Naive thymus-derived CD4-positive, alpha-beta T cell (primary cell): ENCODE results near the gene FAT1. TPM values are rescaled to one million over a fixed set of nuclear protein-coding genes. Genes with fewer than 3 reads are reported as not detected.

Source experiments
- ATAC-seq: fragments of 150-1000 bp; cut with Tn5 transposase; 2 replicates; pipeline ENCODE4 v1.10.0; 2021; ENCODE audit warnings: mild to moderate bottlenecking, moderate library complexity
- CTCF ChIA-PET: fragments of 350-600 bp; sonication (Branson Sonifier 250); formaldehyde crosslinking; loops from one replicate; lab custom pipeline; 2021; ENCODE audit warnings: antibody characterized with exemption; lab: Charles Lee
- POLR2A ChIA-PET: fragments of 350-600 bp; sonication (Branson Sonifier 250); formaldehyde crosslinking; loops from one replicate; lab custom pipeline; 2021; ENCODE audit warnings: antibody characterized with exemption, inconsistent platforms; lab: Charles Lee
- DNase-seq, 9 donors: peaks; one replicate each; pipeline versions ENCODE4 v3.0.0 to v3.0.0-alpha.2; 2020 to 2022; ENCODE audit warnings: mixed read lengths in 1 of 9
- H3K27ac ChIP-seq: one replicate; pipeline ENCODE4 v1.7.0; 2013; ENCODE audit warnings: mild to moderate bottlenecking, low read depth, low read length, moderate library complexity
- H3K27me3 ChIP-seq, 2 donors: one replicate each; pipeline ENCODE4 v1.7.0; 2013; ENCODE audit warnings: low read length in 2 of 2, mild to moderate bottlenecking in 2 of 2, moderate library complexity in 2 of 2; ENCODE audit not compliant: control insufficient read depth in 2 of 2, insufficient read depth in 2 of 2
- H3K36me3 ChIP-seq, 3 experiments: 1 replicate in 2 of 3; 2 replicates in 1 of 3; pipeline ENCODE4 v1.7.0; 2013; ENCODE audit warnings: low read length in 3 of 3, mild to moderate bottlenecking in 3 of 3, moderate library complexity in 1 of 3; ENCODE audit not compliant: insufficient read depth in 3 of 3, control insufficient read depth in 2 of 3
- H3K4me1 ChIP-seq, 2 donors: one replicate each; pipeline ENCODE4 v1.7.0; 2013; ENCODE audit warnings: low read length in 2 of 2, mild to moderate bottlenecking in 2 of 2, moderate library complexity in 1 of 2; ENCODE audit not compliant: control insufficient read depth in 2 of 2, insufficient read depth in 2 of 2
- H3K4me3 ChIP-seq: 2 replicates; pipeline ENCODE4 v1.7.0; 2013; ENCODE audit warnings: mild to moderate bottlenecking, low read length
- H3K9me3 ChIP-seq, 3 experiments: 1 replicate in 2 of 3; 2 replicates in 1 of 3; pipeline ENCODE4 v1.7.0; 2013; ENCODE audit warnings: low read length in 3 of 3; ENCODE audit not compliant: control insufficient read depth in 2 of 3
- H3K27ac Mint-ChIP-seq, 9 donors: one replicate each; pipeline ENCODE4 v1.8.0; 2020 to 2022; ENCODE audit warnings: mixed read lengths in 9 of 9, mild to moderate bottlenecking in 8 of 9, moderate library complexity in 5 of 9, inconsistent platforms in 2 of 9
- H3K27me3 Mint-ChIP-seq, 5 donors: one replicate each; pipeline ENCODE4 v1.8.0; 2021 to 2022; ENCODE audit warnings: mixed read lengths in 5 of 5, mild to moderate bottlenecking in 1 of 5
- H3K36me3 Mint-ChIP-seq, 5 donors: one replicate each; pipeline ENCODE4 v1.8.0; 2020 to 2022; ENCODE audit warnings: mixed read lengths in 5 of 5, mild to moderate bottlenecking in 3 of 5, inconsistent platforms in 1 of 5
- H3K4me1 Mint-ChIP-seq, 7 donors: one replicate each; pipeline ENCODE4 v1.8.0; 2020 to 2022; ENCODE audit warnings: mixed read lengths in 7 of 7, mild to moderate bottlenecking in 3 of 7, inconsistent platforms in 1 of 7
- H3K4me3 Mint-ChIP-seq, 10 donors: one replicate each; pipeline ENCODE4 v1.8.0; 2020 to 2022; ENCODE audit warnings: mild to moderate bottlenecking in 10 of 10, mixed read lengths in 10 of 10, moderate library complexity in 6 of 10, inconsistent platforms in 2 of 10
- H3K9me3 Mint-ChIP-seq, 11 donors: one replicate each; pipeline ENCODE4 v1.8.0; 2020 to 2022; ENCODE audit warnings: mixed read lengths in 11 of 11, mild to moderate bottlenecking in 4 of 11, inconsistent platforms in 1 of 11, moderate library complexity in 1 of 11
- intact Hi-C, 2 donors: fragments of 100-400 bp; cut with micrococcal nuclease; formaldehyde crosslinking; loops; one replicate each; pipeline ENCODE4 v1.15.1; 2023
- polyA plus RNA-seq, 2 donors: library from polyadenylated mRNA; unstranded; fragments of 300-500 nt; fragmentation: Illumina TruSeq; gene quantifications; one replicate each; pipeline ENCODE4 v1.2.3, GENCODE V29; 2021
- total RNA-seq, 6 experiments: library from RNA in 5 of 6; stranded (reverse) in 5 of 6; gene quantifications; 1 replicate in 5 of 6; 2 replicates in 1 of 6; pipeline ENCODE4 v1.2.3 and lab custom pipeline; 2021 to 2026

FAT1 gene
- total and polyA plus RNA-seq, 7 experiments from 2014 or later, result 0.05 TPM; not detected in 6

GRCh38 chr4:186738421-186738820 is 14.8 kb upstream of the FAT1 start:
- Mint-ChIP-seq H3K27me3 (peaks cover 0 to 8% (median 0%) of the 10 kb centered on the region in 5 donors), H3K4me1 (no peaks in the 10 kb centered on the region), H3K36me3 (peaks cover 0 to 4% (median 0%) of the 10 kb centered on the region in 5 donors), H3K4me3 (no peak overlapping the region), H3K9me3 (peaks cover 0 to 10% (median 3%) of the 10 kb centered on the region in 11 donors), H3K27ac (no peak overlapping the region)
- intact Hi-C loops, result no loop called here
- no peaks in the 10 kb centered on the region for H3K27me3 ChIP-seq
- no peak overlapping the region for H3K27ac ChIP-seq
- no peaks in the 10 kb centered on the region for H3K36me3 ChIP-seq
- H3K9me3 ChIP-seq, result no peaks in the 10 kb centered on the region
- H3K4me1 ChIP-seq, result no peaks in the 10 kb centered on the region
- no peak overlapping the region for H3K4me3 ChIP-seq
- CTCF ChIA-PET, result no interaction called here
- DNase-seq, result no peak
- POLR2A ChIA-PET, result no interaction called here
- ATAC-seq, result no peak

DNA sequence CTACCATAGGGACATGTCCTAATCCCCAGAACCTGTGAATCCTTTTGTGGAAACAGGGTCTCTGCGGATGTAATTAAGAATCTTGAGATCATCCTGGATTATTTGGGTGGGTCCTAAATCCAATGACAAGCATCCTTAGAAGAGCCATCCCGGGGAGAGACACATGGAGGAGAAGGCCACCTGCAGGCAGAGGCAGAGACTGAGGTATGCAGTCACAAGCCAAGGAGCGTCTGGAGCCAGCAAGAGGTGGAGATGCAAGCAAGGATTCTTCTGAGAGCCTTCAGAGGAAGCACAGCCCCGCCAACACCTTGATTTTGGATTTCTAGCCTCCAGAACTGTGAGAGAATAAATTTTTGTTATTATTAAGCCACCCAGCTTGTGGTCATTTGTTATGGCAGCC is 13.8 kb upstream of the FAT1 start:
- Mint-ChIP-seq H3K27me3 (peaks cover 0 to 5% (median 0%) of the 10 kb centered on the region in 5 donors), H3K4me1 (no peaks in the 10 kb centered on the region)

DNA sequence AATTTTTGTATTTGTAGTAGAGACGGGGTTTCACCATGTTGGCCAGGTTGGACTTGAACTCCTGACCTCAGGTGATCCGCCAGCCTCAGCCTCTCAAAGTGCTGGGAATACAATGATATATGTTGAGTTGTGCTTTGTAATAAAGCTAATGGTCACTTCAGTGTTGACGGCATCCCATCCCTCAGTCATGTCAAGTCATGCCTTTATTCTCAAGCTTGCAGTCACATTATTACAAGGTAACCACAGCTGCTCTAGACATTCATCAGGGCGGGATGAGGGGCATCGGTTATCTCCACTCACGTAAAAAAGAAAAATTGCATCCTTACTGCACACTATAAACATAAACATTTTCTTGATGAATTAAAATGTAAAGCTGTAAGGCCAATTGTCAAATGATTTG is 12.8 kb upstream of the FAT1 start:
- ATAC-seq, result no peak
- intact Hi-C loops, result no loop called here

More for the DNA sequence above, 13.8 kb upstream of the FAT1 start:
- ATAC-seq, result no peak
- peaks cover 0 to 12% (median 4%) of the 10 kb centered on the region in 11 donors for H3K9me3 Mint-ChIP-seq
- Histone ChIP-seq H3K4me3 (no peak overlapping the region), H3K27me3 (no peaks in the 10 kb centered on the region), H3K9me3 (no peaks in the 10 kb centered on the region), H3K27ac (no peak overlapping the region), H3K4me1 (no peaks in the 10 kb centered on the region), H3K36me3 (no peaks in the 10 kb centered on the region)
- POLR2A ChIA-PET, result no interaction called here
- no peak overlapping the region for H3K4me3 Mint-ChIP-seq
- intact Hi-C loops, result no loop called here
- H3K27ac Mint-ChIP-seq, result no peak overlapping the region
- DNase-seq, result no peak
- CTCF ChIA-PET, result no interaction called here
- peaks cover 0 to 4% (median 0%) of the 10 kb centered on the region in 5 donors for H3K36me3 Mint-ChIP-seq

GRCh38 chr4:186734251-186734650 is 10.6 kb upstream of the FAT1 start:
- Mint-ChIP-seq H3K9me3 (peaks cover 0 to 10% (median 4%) of the 10 kb centered on the region in 11 donors), H3K27ac (no peak overlapping the region), H3K27me3 (peaks cover 0 to 12% (median under 1%) of the 10 kb centered on the region in 5 donors), H3K4me3 (no peak overlapping the region), H3K4me1 (peaks cover 0 to 1% (median 0%) of the 10 kb centered on the region in 7 donors), H3K36me3 (peaks cover 0 to 4% (median 0%) of the 10 kb centered on the region in 5 donors)
- POLR2A ChIA-PET, result no interaction called here
- CTCF ChIA-PET, result no interaction called here
- Histone ChIP-seq H3K4me3 (no peak overlapping the region), H3K9me3 (no peaks in the 10 kb centered on the region), H3K27me3 (no peaks in the 10 kb centered on the region), H3K36me3 (no peaks in the 10 kb centered on the region), H3K4me1 (no peaks in the 10 kb centered on the region), H3K27ac (no peak overlapping the region)
- ATAC-seq (no peak), DNase-seq (no peak)
- intact Hi-C loops, result no loop called here

More for the DNA sequence above, 12.8 kb upstream of the FAT1 start:
- no peak for DNase-seq
- Mint-ChIP-seq H3K9me3 (peaks cover 0 to 12% (median 4%) of the 10 kb centered on the region in 11 donors), H3K36me3 (peaks cover 0 to 4% (median 0%) of the 10 kb centered on the region in 5 donors), H3K4me1 (peaks cover 0 to under 1% (median 0%) of the 10 kb centered on the region in 7 donors), H3K27me3 (peaks cover 0 to 5% (median 0%) of the 10 kb centered on the region in 5 donors), H3K27ac (no peak overlapping the region), H3K4me3 (no peak overlapping the region)
- Histone ChIP-seq H3K4me1 (no peaks in the 10 kb centered on the region), H3K36me3 (no peaks in the 10 kb centered on the region), H3K4me3 (no peak overlapping the region), H3K27ac (no peak overlapping the region), H3K27me3 (no peaks in the 10 kb centered on the region), H3K9me3 (no peaks in the 10 kb centered on the region)
- POLR2A ChIA-PET, result no interaction called here
- CTCF ChIA-PET, result no interaction called here

- CTCF ChIA-PET, result no interaction called here
- ATAC-seq, result no peak
- H3K36me3 Mint-ChIP-seq, result peaks cover 0 to 4% (median 0%) of the 10 kb centered on the region in 5 donors
- no peaks in the 10 kb centered on the region for H3K27me3 ChIP-seq
- no peaks in the 10 kb centered on the region for H3K36me3 ChIP-seq
- peaks cover 0 to 10% (median 4%) of the 10 kb centered on the region in 11 donors for H3K9me3 Mint-ChIP-seq
- no peak overlapping the region for H3K4me3 Mint-ChIP-seq
- H3K9me3 ChIP-seq, result no peaks in the 10 kb centered on the region
- no peak overlapping the region for H3K4me3 ChIP-seq
- H3K27me3 Mint-ChIP-seq, result peaks cover 3 to 17% (median 6%) of the 10 kb centered on the region in 5 donors
- H3K4me1 ChIP-seq, result no peaks in the 10 kb centered on the region
- H3K27ac ChIP-seq, result no peak overlapping the region
- POLR2A ChIA-PET, result no interaction called here
- no peak overlapping the region for H3K27ac Mint-ChIP-seq
- peaks cover 0 to 1% (median 0%) of the 10 kb centered on the region in 7 donors for H3K4me1 Mint-ChIP-seq
- intact Hi-C loops, result no loop called here
- DNase-seq, result no peak
Observed at GRCh38 chr4:186733778-186734177, 10.1 kb upstream of the FAT1 start.

GRCh38 chr4:186730621-186731020 is 7.0 kb upstream of the FAT1 start:
- no peak overlapping the region for H3K27ac ChIP-seq
- no peak overlapping the region for H3K4me3 Mint-ChIP-seq
- H3K9me3 ChIP-seq, result no peaks in the 10 kb centered on the region
- ATAC-seq (no peak), DNase-seq (no peak)
- H3K36me3 ChIP-seq, result no peaks in the 10 kb centered on the region
- POLR2A ChIA-PET, result no interaction called here
- no peaks in the 10 kb centered on the region for H3K4me1 ChIP-seq
- H3K27me3 ChIP-seq, result no peaks in the 10 kb centered on the region
- H3K27me3 Mint-ChIP-seq, result peaks cover 27 to 43% (median 31%) of the 10 kb centered on the region in 5 donors
- H3K4me1 Mint-ChIP-seq, result peaks cover 0 to 15% (median 10%) of the 10 kb centered on the region in 7 donors
- peaks cover 0 to 8% (median 2%) of the 10 kb centered on the region in 11 donors for H3K9me3 Mint-ChIP-seq
- CTCF ChIA-PET, result no interaction called here
- no peak overlapping the region for H3K4me3 ChIP-seq
- intact Hi-C loops, result no loop called here
- peaks cover 0 to 1% (median 0%) of the 10 kb centered on the region in 5 donors for H3K36me3 Mint-ChIP-seq
- no peak overlapping the region for H3K27ac Mint-ChIP-seq

DNA sequence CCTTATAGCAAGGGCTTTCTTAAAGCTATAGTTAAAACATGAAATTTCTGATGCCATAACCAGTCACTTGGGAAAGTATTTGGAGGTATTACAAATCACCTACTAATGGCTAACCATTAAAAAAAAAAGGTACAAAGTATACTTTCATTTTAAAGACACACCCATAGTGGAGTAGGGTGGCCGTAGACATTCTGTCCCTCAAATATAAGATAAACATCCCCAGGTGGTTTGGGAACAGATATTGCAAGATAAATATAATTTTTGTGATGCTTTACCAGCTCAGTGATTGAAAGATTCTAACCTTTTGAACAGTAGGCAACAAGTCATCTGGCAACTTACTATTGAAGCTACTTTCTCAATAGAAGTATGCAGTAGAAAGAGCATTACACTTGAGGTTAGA is 6.2 kb upstream of the FAT1 start:
- POLR2A ChIA-PET, result no interaction called here
- CTCF ChIA-PET, result interaction anchor here (1.4 kb wide), 1 partner anchor 14 kb away, joined by 4 read pairs; no protein-coding TSS in a partner anchor
- H3K36me3 ChIP-seq, result no peaks in the 10 kb centered on the region
- H3K4me3 Mint-ChIP-seq, result no peak overlapping the region
- no peak overlapping the region for H3K27ac Mint-ChIP-seq
- H3K4me1 Mint-ChIP-seq, result peaks cover 0 to 21% (median 17%) of the 10 kb centered on the region in 7 donors
- DNase-seq (no peak), ATAC-seq (no peak)
- peaks cover 0 to 8% (median 2%) of the 10 kb centered on the region in 11 donors for H3K9me3 Mint-ChIP-seq
- no peak overlapping the region for H3K27ac ChIP-seq
- H3K9me3 ChIP-seq, result no peaks in the 10 kb centered on the region
- H3K4me1 ChIP-seq, result no peaks in the 10 kb centered on the region
- H3K4me3 ChIP-seq, result no peak overlapping the region
- intact Hi-C loops, result no loop called here
- H3K36me3 Mint-ChIP-seq, result peaks cover 0 to 3% (median 0%) of the 10 kb centered on the region in 5 donors
- H3K27me3 ChIP-seq, result no peaks in the 10 kb centered on the region
- peaks cover 35 to 51% (median 38%) of the 10 kb centered on the region in 5 donors for H3K27me3 Mint-ChIP-seq
